Smooth muscle cell (in vitro differentiated cells): ENCODE measurements around the gene ADAM12. TPM values are rescaled to one million over a fixed set of nuclear protein-coding genes. Genes with fewer than 3 reads are reported as not detected.

Source experiments
- DNase-seq: peaks from one replicate; lab custom pipeline; 2025; ENCODE audit not compliant: unreplicated experiment; lab: John Stamatoyannopoulos, UW
- H2AFZ ChIP-seq: fragments of 200-600 bp; sonication (generic); 2 replicates; pipeline ENCODE4 v1.6.0; 2016; ENCODE audit warnings: antibody characterized with exemption, low read depth, mild to moderate bottlenecking
- H3F3A ChIP-seq: fragments of 200-600 bp; sonication (generic); 2 replicates; pipeline ENCODE4 v1.6.0; 2017; ENCODE audit warnings: antibody characterized with exemption, low read depth
- H3K27ac ChIP-seq: fragments of 200-600 bp; sonication (generic); 2 replicates; pipeline ENCODE4 v1.5.1; 2016; ENCODE audit warnings: low read depth, mild to moderate bottlenecking
- H3K27me3 ChIP-seq: fragments of 200-600 bp; sonication (generic); 2 replicates; pipeline ENCODE4 v1.6.1; 2016; ENCODE audit warnings: low read depth, mild to moderate bottlenecking
- H3K36me3 ChIP-seq: fragments of 200-600 bp; sonication (generic); 2 replicates; pipeline ENCODE4 v1.5.1; 2016; ENCODE audit warnings: low read depth
- H3K4me1 ChIP-seq: fragments of 200-600 bp; sonication (generic); 2 replicates; pipeline ENCODE4 v1.5.1; 2016; ENCODE audit warnings: low read depth
- H3K4me2 ChIP-seq: fragments of 200-600 bp; sonication (generic); 2 replicates; pipeline ENCODE4 v1.6.0; 2016; ENCODE audit warnings: mild to moderate bottlenecking
- H3K4me3 ChIP-seq: fragments of 200-600 bp; sonication (generic); 2 replicates; pipeline ENCODE4 v1.5.1; 2016; ENCODE audit warnings: mild to moderate bottlenecking
- H3K79me2 ChIP-seq: fragments of 200-600 bp; sonication (generic); 2 replicates; pipeline ENCODE4 v1.6.0; 2016; ENCODE audit warnings: low read depth, mild to moderate bottlenecking
- H3K9ac ChIP-seq: fragments of 200-600 bp; sonication (generic); 2 replicates; pipeline ENCODE4 v1.6.0; 2016; ENCODE audit warnings: low read depth
- H3K9me3 ChIP-seq: fragments of 200-600 bp; sonication (generic); replicated peaks from 2 replicates; pipeline ENCODE4 v1.5.1; 2016; ENCODE audit warnings: low read depth
- H4K20me1 ChIP-seq: fragments of 200-600 bp; sonication (generic); 2 replicates; pipeline ENCODE4 v1.6.0; 2016; ENCODE audit warnings: low read depth
- WGBS: methylation state at CpG from one replicate; pipeline ENCODE4 v1.1.7; 2016; ENCODE audit warnings: low lambda C conversion rate; 5-methylcytosine and 5-hydroxymethylcytosine counted together
- polyA plus RNA-seq: library from polyadenylated mRNA; unstranded; fragments of >200 nt; fragmentation: Nextera tagmentation; extraction: Ambion mirVana; gene quantifications from 2 replicates; pipeline ENCODE4 v1.2.1, GENCODE V29; 2016
- total RNA-seq: library from RNA; depleted of rRNA; stranded (reverse); fragments of >200 nt; gene quantifications from 2 replicates; pipeline ENCODE4 v1.2.3, GENCODE V29; 2014
- TF ChIP-seq, protein P1 (sequence below): fragments of 200-600 bp; sonication (generic); IDR thresholded peaks from 2 replicates; pipeline ENCODE4 v1.5.1; 2017; ENCODE audit warnings: borderline replicate concordance, mild to moderate bottlenecking, antibody characterized with exemption; ENCODE audit not compliant: insufficient read depth, poor library complexity, severe bottlenecking

Gene ADAM12
- total and polyA plus RNA-seq, 2 experiments from 2014 or later = 40.0 to 54.3 TPM

DNA sequence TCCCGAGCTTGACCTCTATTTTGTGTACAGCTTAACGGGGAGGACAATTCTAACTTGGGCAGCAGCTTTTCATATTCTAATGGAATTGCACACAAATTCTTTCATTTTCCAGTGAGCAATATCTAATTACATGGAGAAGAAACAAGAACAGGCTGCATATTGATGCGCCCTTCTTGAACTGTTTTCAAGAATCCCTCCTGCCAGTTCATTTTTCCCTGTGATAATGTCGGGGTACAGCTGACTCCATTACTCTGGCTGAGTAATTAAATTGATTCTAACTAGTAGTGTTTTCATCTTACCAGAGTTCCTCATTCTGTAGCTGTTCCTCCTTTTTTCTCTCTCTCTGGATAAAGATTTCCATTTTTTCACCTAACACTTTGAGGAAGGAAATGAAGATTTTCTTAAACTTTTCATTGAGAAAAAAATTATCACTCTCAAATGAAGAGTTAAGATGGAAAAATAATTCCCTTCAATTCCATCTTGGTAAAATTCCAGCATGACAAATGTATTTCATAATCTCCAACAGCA, 301.1 kb downstream of the ADAM12 start:
- no peak overlapping the region for H2AFZ ChIP-seq
- no peaks in the 10 kb centered on the region for H3K27me3 ChIP-seq
- H3K4me3 ChIP-seq = no peak overlapping the region
- peaks cover 7% of the 10 kb centered on the region for H3F3A ChIP-seq
- no peaks in the 10 kb centered on the region for H3K36me3 ChIP-seq
- no peak overlapping the region for H3K27ac ChIP-seq
- no peak overlapping the region for H3K9ac ChIP-seq
- TF ChIP-seq, protein P1, sequence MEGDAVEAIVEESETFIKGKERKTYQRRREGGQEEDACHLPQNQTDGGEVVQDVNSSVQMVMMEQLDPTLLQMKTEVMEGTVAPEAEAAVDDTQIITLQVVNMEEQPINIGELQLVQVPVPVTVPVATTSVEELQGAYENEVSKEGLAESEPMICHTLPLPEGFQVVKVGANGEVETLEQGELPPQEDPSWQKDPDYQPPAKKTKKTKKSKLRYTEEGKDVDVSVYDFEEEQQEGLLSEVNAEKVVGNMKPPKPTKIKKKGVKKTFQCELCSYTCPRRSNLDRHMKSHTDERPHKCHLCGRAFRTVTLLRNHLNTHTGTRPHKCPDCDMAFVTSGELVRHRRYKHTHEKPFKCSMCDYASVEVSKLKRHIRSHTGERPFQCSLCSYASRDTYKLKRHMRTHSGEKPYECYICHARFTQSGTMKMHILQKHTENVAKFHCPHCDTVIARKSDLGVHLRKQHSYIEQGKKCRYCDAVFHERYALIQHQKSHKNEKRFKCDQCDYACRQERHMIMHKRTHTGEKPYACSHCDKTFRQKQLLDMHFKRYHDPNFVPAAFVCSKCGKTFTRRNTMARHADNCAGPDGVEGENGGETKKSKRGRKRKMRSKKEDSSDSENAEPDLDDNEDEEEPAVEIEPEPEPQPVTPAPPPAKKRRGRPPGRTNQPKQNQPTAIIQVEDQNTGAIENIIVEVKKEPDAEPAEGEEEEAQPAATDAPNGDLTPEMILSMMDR = no peak
- H3K4me1 ChIP-seq = no peaks in the 10 kb centered on the region
- H3K79me2 ChIP-seq = no peaks in the 10 kb centered on the region
- H4K20me1 ChIP-seq = no peaks in the 10 kb centered on the region
- H3K4me2 ChIP-seq = no peak overlapping the region
- no peaks in the 10 kb centered on the region for H3K9me3 ChIP-seq
- WGBS = 98% methylated on average over 4 of the region's 4 CpGs
- DNase-seq = no peak

DNA sequence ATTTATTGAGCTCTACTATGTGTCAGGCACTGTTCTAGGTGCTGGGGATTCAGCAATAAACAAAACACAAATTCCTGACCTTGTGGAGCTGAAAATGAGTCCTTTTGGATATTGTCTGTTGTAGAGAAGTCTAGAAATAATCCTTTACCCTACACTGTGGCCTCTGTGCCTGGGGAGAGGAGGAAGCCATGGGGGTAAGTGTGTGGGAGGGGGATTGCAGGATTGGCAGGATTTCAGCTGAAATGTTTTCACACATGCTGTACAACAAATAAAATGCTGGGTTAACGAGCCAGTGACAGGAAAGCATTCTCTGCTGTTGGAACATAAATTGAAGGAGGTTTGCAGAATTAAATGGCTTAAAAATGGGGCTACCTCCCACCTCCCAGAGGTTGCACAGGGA, 302.5 kb downstream of the ADAM12 start:
- TF ChIP-seq, protein P1 = no peak
- Histone ChIP-seq H3K4me3 (no peak overlapping the region), H3K4me2 (no peak overlapping the region), H3K79me2 (no peaks in the 10 kb centered on the region), H3K4me1 (peaks cover 7% of the 10 kb centered on the region), H4K20me1 (no peaks in the 10 kb centered on the region), H3K9me3 (no peaks in the 10 kb centered on the region), H3K27me3 (no peaks in the 10 kb centered on the region), H3K27ac (no peak overlapping the region), H3F3A (peaks cover 13% of the 10 kb centered on the region), H2AFZ (no peak overlapping the region), H3K36me3 (no peaks in the 10 kb centered on the region), H3K9ac (no peak overlapping the region)
- WGBS = 50% methylated on average over 1 of the region's 1 CpG
- DNase-seq = no peak

DNA sequence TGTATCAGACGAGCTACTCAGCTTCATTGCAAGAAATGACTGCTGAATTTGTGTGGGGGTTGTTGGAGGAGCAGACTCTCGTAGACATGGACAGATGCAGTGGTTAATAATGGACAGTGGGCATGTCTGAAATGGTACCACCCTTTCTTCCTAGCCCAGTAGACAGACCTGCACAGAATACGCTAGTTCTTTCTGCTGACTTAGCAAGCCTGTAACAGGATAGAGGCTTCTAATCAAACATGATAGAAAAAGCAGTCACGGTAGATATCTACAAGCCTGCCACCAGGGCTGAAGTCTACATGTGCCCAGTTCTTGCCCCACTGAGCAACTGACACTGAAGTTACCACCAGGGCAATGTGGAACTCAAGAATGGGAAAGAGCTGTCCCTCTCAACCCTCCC, 303.9 kb downstream of the ADAM12 start:
- no peak for DNase-seq
- H4K20me1 ChIP-seq = no peaks in the 10 kb centered on the region
- WGBS = 92% methylated on average over 4 of the region's 4 CpGs
- no peaks in the 10 kb centered on the region for H3K36me3 ChIP-seq
- H3K4me1 ChIP-seq = peaks cover 7% of the 10 kb centered on the region
- no peak overlapping the region for H3K27ac ChIP-seq
- no peak overlapping the region for H3K4me2 ChIP-seq
- no peak overlapping the region for H3K4me3 ChIP-seq
- no peak overlapping the region for H3K9ac ChIP-seq
- no peaks in the 10 kb centered on the region for H3K79me2 ChIP-seq
- peaks cover 7% of the 10 kb centered on the region for H3F3A ChIP-seq
- TF ChIP-seq, protein P1 = no peak
- no peaks in the 10 kb centered on the region for H3K9me3 ChIP-seq
- no peaks in the 10 kb centered on the region for H3K27me3 ChIP-seq
- no peak overlapping the region for H2AFZ ChIP-seq

DNA sequence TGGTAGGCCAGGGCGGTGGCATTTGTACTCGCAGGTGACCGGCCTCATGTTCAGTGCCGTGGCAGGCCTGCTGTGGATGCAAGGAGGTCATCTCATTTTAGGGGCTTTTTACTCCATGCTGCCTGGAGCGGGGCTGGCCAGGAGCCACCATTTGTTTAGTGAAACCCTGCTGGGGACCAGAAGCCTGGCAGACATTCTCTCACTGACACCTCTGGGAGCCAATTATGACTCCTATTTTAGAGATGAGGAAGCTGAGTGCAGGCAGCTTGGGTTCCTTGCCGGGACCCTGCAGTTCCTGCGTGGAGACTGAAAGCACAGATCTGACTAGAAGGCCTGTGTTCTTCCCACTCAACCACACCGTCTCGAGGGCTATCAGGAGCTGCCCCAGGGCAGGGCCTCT, 305.3 kb downstream of the ADAM12 start:
- no peaks in the 10 kb centered on the region for H3K27me3 ChIP-seq
- H3F3A ChIP-seq = peaks cover 7% of the 10 kb centered on the region
- no peak overlapping the region for H3K4me2 ChIP-seq
- H3K79me2 ChIP-seq = no peaks in the 10 kb centered on the region
- TF ChIP-seq, protein P1 = no peak
- no peak for DNase-seq
- no peak overlapping the region for H3K9ac ChIP-seq
- no peak overlapping the region for H3K4me3 ChIP-seq
- WGBS = 88% methylated on average over 9 of the region's 9 CpGs
- H4K20me1 ChIP-seq = no peaks in the 10 kb centered on the region
- peaks cover 7% of the 10 kb centered on the region for H3K4me1 ChIP-seq
- peak overlapping the region; percentile 8 for H3K27ac ChIP-seq
- no peaks in the 10 kb centered on the region for H3K36me3 ChIP-seq
- no peaks in the 10 kb centered on the region for H3K9me3 ChIP-seq
- H2AFZ ChIP-seq = no peak overlapping the region
